22Rv1 (cell line): ENCODE measurements around the gene GLG1.

Experiments
- H3K27ac ChIP-seq: fragments of 450-650 bp; 2 replicates; pipeline ENCODE4 v1.5.1; 2017
- ZFX ChIP-seq: fragments of 450-650 bp; IDR thresholded peaks from 2 replicates; pipeline ENCODE4 v1.6.1; 2017; ENCODE audit warnings: antibody characterized with exemption, borderline replicate concordance
- TF ChIP-seq, protein P1 (sequence below): fragments of 450-650 bp; IDR thresholded peaks from 2 replicates; pipeline ENCODE4 v1.5.1; 2017; ENCODE audit warnings: mild to moderate bottlenecking

GLG1 gene

DNA sequence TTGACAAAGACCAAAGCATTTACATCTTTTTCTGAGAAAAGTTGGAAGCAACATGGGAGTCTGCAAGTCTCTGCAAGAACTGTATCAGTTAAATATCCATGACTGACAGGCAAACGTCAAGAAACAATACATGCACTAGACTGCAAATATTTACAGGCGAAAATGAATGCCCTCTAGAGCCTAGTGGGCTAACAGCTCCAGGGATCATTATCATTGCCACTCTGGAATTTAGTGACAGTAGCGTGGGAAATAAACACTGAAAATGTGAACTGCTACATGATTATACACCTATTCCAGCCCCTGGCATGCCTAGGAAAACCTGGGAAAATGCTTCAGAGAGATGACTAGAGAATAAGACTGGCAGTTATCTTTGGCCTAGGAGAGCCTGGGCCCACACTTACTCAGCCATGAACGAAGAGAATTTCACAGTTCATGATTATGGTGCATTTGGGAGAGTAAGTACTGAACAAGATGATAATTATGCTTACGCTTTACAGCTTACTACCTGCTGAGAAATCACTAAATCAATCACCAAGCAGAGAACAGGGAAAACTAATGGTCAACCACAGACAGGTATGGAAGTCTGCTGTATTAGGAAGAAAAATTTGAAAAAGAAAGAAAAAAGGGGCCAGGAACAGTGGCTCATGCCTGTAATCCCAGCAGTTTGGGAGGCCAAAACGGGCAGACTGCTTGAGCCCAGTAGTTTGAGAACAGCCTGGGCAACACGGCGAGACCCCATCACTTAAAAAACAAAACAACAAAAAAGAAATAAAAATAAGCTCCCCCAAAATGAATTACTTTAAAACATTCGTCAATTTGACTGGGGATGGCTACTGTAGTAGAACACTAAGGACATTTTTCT lies 119.0 kb downstream of the GLG1 start:
- TF ChIP-seq ZFX, result no peak
- TF ChIP-seq, protein P1, sequence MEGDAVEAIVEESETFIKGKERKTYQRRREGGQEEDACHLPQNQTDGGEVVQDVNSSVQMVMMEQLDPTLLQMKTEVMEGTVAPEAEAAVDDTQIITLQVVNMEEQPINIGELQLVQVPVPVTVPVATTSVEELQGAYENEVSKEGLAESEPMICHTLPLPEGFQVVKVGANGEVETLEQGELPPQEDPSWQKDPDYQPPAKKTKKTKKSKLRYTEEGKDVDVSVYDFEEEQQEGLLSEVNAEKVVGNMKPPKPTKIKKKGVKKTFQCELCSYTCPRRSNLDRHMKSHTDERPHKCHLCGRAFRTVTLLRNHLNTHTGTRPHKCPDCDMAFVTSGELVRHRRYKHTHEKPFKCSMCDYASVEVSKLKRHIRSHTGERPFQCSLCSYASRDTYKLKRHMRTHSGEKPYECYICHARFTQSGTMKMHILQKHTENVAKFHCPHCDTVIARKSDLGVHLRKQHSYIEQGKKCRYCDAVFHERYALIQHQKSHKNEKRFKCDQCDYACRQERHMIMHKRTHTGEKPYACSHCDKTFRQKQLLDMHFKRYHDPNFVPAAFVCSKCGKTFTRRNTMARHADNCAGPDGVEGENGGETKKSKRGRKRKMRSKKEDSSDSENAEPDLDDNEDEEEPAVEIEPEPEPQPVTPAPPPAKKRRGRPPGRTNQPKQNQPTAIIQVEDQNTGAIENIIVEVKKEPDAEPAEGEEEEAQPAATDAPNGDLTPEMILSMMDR, result no peak
- H3K27ac ChIP-seq, result no peak overlapping the region

DNA sequence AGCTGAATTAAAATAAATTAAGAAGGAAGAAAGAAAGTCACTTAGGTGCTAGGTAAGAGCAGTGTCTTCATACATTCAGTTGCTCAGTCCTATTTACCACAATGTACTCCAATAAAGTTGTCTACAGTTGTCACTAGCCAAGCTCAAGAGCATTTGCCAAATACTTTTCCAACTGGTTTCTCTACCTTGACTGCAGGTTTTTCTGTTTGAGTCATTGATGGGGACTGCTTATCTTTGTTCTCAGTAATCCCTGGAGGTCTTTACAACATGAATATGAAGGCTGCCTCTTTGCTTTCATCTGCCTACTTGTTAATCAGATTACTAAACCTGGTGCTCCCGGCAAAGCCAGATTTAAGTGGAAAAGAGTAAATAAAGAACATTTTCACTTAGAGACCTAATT lies 121.0 kb downstream of the GLG1 start:
- TF ChIP-seq, protein P1, result no peak
- no peak for TF ChIP-seq ZFX
- no peak overlapping the region for H3K27ac ChIP-seq

DNA sequence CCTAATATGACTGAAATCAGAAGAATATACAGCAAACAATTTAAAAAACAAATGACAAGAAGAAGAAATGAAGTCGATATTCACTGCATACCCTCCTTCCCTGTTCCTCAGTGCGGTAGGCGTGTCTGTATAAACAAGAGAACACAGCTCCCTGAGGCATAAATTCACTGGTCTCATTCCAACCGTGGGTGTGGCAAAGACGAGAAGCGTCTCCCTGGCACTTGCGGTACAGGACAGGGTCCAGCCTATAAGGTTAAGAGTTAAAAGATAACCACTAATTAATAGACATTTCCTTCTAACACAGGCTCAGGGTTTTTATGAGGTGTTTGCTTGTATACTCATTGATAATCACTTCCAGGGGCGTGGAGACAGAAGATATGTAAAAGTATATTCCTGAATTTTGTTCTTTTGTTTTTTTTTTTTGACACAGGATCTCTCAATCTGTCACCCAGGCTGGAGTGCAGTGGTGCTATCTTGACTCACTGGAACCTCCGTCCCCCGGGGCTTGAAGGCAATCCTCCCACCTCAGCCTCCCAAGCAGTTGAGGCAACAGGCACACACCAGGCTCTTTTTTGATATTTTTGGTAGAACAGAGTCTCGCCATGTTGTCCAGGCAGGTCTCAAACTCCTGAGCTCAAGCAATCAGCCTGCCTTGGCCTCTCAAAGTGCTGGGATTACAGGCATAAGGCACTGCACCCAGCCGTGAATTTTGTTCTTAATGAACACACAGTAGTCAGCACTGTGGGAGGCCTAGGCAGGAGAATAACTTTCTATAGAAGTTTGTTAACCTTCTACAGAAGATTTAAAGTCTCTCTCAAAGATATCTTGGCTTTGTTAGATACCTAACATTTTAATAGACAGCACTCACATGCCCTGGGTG lies 126.5 kb downstream of the GLG1 start:
- no peak for TF ChIP-seq ZFX
- TF ChIP-seq, protein P1, result no peak
- H3K27ac ChIP-seq, result peak overlapping the region; percentile 82

- peak overlapping the region; percentile 85 for H3K27ac ChIP-seq
- TF ChIP-seq, protein P1, result no peak
- TF ChIP-seq ZFX, result no peak
Measured at GRCh38 chr16:74477226-74477625, 129.7 kb downstream of the GLG1 start.

DNA sequence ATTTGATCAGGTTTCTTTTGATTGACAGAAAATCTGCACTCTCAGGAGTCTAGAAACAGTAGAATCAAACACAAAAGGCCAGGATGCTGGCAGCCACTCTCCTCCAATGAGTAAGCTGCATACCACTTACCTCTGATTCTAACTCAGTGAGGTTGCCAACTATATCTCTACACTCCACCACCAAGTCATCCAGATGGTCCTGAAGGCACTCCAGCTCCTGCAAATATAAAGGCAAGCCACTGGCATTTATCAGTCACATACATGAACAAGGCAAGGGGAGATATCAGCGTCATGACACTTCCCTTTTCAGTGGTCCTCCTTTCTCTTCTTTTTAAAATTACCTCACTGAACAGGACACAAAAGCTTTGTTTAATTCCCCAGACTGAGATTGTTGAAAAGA lies 132.5 kb downstream of the GLG1 start:
- no peak overlapping the region for H3K27ac ChIP-seq
- no peak for TF ChIP-seq ZFX
- TF ChIP-seq, protein P1, result no peak

DNA sequence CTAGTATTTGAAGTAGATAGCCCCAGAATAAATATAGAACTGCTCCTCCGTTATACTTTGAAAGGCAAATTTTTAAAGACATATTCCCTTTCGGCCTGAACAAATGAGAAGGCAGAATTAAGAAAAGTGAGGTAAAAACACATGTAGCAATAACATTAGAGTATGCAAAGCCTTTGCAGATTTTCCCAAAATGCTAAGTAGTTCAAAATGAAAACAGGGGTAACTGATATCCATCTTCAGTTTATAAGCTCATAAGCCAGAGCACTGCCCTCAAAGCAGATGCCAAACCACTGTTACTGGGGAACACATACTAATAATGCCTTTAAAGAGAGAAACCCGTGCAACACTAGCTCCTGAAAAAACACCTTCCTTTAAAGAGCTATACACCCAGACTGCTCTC lies 134.4 kb downstream of the GLG1 start:
- TF ChIP-seq ZFX, result no peak
- TF ChIP-seq, protein P1, result no peak
- no peak overlapping the region for H3K27ac ChIP-seq
